Measurements from ENCODE around the gene KCNC1.

KCNC1 gene

DNA sequence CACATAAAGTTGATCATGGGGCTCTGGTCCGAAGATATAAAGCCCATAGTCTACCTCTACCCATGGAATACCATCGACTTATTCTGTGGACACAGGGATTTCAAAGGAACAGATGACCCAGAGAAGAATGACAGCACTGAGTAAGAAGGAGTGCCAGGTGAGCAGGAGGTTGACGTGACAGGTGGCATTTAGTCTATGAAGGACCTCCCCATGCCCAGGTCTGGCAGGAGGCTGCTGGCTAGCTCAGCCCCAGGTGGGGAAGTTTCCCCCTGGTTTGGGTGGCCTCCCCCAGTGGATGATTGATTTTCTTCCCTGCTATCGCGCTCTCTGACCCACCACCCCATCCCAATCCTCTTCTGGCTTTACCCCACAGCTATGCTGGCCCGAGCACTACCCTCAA lies 39.1 kb downstream of the KCNC1 start:
- DNase-seq (ENCODE audit: low read depth), result no peak

DNA sequence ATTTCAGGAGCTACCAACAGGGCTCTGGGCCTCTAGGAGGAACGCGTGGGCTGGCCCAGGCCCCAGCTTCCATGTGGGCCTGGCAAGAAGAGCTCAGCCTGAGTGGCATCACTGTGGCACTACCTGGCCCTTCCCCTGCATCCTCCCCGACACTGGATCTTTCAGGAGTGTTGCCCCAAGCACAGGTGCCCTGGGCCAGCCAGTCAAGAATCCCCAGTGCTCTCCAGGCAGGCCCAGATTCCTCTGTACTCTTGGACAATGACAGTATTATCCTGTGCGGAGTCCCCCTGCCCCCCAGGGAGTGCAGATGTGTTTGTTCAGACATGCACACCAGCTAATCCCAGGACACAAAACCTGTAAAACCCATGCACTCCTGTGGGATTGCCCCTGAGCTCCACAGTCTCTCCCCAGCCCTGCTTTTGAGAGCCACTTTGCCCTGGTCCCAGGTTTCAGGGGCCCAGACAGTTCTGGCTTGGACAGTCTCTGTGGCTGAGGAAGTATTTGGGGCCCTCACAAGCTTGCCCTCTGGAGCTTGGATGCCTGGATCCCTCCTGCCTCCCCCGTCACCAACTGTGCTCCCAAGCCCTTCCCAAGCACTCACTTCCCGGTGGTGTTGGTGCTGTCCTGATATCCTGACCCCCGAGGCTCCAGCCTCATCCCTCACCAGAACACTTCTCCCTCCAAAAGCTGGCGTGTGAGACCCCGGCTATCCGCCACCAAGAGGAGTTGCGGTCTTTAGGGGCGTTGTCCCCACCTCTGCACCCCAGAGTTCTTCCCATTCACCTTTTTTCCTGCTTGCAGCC lies 39.9 kb downstream of the KCNC1 start:
- no peak for DNase-seq (ENCODE audit: low read depth)

DNA sequence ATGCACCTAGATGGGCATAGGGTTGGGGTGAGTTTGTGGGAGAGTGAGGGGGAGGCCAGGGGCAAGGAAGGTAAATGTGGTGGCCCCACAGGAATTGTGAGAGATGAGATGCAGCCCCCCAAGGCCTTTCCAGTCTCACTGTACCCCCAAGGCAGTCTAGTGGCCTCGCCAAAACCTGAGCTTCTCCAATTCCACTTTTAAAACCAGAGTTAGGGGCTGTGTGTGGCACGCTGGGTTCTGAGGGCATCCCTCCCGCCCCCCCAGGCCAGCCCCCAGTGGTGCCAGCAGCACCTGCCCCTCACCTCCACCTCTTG lies 40.4 kb downstream of the KCNC1 start:
- DNase-seq (ENCODE audit: low read depth), result no peak

DNA sequence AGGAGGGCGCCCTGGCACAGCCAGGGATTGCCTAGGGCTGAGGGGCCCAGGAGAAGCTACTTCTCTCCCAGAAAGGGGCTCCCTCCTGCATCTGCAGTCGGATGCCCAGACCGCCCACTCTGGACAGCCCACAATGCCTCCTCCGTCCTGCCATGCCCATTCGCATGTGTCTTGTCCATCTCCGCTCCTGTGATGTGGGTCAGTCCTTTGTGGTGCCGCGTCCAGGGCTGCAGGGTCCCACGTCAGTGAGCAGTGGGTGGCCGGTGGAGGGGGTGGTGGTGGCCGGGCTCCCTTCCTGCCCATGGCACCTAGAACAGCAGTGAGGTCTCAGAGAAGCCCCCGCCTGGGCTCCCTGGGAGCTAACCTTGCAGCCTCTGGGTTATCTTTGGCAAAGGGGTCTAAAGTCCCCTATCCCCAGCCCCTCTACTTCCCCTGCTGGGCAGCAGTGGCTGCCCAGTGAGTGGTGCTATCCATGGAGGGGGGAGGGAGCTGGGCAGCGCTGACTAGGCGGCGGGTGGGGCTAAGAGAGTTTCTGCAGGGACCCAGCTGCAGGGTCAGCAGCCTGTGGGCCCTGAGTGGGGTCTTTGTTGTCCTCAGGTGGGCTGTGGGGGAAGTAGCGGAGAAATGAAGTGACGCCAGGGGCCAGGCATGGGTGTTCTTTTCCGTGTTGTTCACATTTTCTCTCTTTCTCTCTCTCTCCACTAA lies 41.1 kb downstream of the KCNC1 start:
- DNase-seq (ENCODE audit: low read depth), result no peak

DNA sequence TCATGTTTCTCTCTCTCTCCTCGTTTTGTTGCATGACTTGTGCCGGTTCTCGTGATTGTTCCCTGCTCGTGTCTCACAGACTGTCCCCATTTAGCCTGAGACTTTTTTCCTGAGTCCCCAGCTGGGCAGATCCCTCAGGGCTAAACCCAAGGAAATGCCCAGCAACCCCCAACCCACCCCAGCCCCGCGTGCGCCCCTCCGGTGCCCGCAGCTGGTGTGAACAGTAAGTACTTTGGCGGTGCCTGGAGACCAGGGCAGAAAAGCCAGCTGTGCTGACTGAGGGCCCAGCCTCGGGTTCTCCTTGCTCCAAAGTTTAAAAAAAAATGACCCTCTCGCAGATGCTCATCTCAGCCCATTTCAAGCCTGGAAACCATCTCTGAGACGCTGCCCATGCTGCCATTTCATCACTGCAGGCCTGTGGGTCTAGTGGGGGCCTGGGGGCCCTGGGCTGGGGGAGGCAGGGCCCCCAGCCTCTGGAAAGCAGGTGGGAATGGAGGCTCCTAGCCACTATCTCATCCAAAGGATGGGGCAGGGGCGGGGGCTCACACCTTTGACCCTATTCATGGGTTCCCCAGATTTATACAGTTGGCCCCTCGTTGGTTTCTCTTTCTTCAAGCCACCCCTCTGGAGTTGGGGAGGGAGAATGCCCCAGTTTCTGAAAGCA lies 41.8 kb downstream of the KCNC1 start:
- DNase-seq (ENCODE audit: low read depth), result no peak

DNA sequence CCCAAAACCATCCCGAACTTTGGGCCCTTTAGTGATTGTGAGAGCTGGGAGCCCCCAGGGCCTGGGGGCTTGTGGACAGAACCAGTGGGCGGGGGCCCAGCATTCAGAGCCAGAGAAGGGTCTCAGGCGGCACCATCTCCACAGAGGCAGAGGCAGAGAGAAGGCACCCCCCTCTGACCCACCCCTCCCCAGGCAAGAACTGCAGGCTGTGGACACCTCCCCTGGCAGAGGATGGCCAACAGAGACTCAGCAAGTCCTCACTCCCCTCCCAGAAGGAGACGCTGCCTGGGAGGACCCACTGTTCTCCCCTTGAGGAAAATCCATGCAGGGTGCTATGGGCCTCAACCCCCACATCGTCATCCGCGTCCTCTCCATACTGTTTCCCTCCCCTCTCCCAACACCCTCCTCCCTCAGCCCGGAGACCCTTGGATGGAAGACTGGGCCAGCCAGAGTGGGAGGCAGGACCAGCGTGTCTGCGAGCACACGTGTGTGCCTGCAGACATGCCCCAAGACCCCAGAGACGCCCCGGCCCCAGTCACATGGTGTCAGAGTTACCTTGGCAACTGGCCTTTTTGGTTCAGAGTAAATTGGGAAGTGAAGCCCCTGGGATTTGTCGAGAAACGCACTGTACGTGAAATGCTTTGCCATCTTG lies 42.6 kb downstream of the KCNC1 start:
- DNase-seq (ENCODE audit: low read depth), result no peak

DNA sequence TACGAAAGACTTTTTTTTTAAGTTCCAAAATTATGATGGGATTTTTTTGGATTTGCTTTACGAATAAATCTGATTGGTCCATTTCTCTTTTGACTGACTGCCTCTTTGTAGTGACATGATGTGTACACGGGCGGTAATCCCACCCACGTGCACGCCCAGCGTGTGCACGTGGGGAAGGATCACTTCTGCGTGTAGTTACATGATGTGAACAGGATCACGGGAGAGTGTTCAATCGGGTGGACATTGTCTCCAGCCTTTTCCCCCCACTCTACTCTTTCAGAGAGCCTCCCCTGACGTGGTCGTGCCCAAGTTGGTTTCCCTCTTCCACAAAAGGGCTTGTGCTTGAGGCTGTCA lies 43.1 kb downstream of the KCNC1 start:
- DNase-seq (ENCODE audit: low read depth), result no peak

DNA sequence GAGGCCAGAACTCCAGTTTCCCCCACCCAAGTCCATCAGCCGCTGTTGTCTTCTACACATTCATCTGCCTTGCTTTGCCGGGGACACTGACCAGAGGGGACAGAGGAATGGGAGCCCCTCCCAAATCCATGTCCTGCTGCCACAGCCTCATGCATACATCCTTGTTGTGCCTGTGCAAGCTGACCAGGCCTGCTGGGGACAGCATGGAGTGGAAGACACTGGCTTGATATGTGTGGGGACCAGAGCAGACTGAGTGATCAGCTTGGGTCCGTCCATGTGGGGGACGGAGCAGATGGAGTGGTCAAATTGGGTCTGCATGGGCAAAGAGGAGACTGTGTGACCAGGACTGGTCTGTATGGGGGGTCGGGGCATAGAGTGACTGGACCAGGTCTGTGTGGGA lies 43.8 kb downstream of the KCNC1 start:
- DNase-seq (ENCODE audit: low read depth), result no peak

DNA sequence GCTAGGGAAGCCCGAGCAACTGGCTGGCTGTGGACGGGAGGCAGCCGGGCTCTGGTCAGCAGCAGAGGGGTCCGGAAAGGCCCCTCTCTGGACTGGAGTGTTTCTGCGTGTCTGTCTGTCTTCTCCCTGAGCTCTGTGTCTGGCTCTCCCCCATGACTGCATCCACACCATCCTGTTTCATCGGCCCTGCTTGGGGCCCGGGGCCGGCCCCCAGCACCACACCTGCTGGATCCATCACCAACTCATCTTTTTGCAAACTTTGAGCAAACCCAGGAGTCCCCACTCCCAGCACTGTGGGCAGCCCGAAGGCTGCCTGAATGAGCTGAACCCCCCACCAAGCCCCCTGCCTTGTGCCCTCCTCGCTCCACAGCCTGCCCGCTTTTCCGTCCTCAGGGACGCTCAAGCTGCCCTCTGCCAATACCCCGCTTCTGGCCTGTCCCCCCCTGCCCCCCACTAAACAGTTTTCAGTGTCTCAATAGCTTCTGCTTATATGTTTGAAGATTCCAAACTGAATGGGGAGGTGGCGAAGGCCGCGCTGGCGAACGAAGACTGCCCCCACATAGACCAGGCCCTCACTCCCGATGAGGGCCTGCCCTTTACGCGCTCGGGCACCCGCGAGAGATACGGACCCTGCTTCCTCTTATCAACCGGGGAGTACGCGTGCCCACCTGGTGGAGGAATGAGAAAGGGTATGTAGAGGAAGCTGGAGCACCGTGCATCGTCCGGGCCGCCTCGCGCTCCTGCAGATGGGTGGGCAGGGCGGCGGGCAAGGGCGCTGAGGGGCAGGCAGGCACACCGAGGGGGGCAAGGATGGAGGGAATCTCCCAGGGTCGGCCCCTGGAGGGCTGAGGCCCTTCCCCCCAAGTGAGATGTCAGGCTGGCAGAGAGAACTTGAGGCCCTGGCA lies 44.6 kb downstream of the KCNC1 start:
- no peak for DNase-seq (ENCODE audit: low read depth)

DNA sequence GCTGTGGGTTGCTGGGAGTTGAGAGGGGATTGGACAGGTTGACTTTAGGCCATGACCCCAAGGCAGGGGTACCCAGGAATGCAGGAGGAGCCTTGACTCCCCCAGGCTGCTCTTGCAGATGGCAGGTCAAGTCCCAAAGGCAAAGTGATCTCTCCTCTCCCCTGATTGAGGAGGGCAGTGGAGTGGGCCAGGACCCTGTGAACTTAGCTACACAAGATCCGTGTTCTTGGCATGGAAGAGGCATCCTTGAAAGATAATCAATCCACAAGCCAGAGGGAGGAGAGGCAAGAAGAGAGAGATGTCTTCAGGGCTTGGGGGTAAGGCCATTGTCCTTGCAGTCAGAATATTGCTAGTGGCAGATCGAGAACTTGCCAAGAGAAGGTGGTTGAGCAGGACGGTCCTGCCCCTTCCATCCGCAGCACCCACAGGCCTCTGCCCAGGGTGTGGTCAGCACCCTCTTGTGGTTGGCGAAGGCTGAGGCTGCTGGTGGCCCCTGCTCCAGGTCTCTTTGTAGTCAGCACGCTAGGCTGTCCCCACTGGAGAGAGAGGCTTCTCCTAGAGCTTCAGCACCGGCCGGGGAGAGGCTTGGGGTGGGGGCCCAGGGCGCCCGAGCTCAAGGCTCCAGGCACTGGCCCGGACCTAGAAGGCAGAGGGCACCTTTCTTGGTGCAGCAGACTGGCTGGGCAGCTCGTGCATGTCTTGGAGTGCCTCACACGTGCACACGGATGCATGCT lies 45.4 kb downstream of the KCNC1 start:
- no peak for DNase-seq (ENCODE audit: low read depth)

DNA sequence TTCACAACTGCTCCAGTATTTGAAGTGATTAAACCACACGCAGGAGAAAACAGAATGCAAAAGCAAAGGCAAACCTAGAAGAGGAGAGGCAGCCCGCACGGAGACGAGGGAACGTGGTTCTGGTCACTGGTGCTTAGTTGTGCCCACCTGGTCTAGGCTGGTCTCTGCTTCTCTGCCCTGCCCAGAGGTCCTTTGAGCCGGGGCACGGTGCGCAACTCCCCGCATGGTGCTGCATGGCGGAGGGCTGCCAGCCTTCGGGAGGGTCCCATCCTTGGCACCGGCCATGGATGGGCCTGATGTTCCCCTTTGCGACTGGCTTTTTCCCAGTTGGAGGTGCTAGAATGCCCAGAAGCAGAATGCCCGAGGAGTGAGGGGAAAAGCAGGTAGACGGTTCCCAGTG lies 46.1 kb downstream of the KCNC1 start:
- no peak for DNase-seq (ENCODE audit: low read depth)

DNA sequence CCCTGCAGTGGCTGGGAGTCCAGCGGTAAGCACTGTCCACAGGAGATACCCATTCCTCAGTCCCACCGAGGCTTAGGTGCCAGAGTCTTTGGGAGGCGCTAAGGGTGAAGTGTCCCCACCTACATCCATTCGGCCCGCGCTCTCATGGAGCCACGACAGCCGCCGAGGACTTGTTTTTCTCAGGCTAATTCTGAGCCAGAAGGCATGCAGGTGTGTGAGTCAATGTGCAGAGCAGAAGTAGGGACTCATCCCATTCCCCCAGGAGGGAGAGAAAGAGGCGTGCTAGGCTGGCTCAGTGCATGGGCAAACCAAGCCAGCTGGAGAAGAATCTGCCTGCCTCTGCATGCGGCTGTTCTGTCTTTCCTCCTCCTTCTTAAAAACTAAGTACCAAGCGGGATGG lies 46.6 kb downstream of the KCNC1 start:
- no peak for DNase-seq (ENCODE audit: low read depth)

DNA sequence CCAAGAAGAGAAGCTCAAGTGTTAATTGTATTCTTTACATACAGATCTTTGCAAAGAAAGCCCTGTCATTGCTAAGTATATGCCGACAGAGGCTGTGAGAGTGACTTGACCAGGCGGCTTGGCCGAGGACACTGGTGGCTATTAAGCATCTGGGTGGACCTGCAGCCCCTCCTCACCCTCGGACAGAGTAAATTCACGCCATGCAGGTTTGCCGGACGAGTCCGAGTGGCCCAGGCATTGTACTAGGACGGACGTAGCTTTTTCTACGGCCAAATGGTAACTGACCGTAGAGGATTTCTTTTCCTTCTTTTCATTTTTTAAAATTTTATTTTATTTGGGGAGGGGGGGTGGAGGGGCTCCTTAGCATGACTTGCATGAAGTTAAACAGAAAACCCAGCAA lies 47.0 kb downstream of the KCNC1 start:
- no peak for DNase-seq (ENCODE audit: low read depth)

DNA sequence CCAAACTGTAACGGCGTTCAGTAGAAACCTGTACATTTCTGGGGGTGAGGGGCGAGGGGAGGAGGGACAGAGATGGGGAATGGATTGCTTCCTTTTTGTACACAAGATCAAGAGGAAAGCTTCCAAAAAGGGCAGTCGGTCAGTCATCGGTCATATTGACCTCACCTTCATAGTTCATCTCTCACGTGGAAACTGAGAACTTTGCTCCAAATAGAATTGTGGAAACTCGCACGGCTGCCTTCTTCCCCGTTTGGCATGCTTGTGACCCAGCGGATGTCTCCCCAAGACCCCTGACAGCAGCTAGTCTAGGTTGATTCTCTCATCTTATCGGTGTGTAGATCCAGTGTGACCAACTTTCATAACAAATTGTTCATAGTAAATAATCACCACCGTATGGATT lies 47.6 kb downstream of the KCNC1 start:
- DNase-seq (ENCODE audit: low read depth), result no peak

DNA sequence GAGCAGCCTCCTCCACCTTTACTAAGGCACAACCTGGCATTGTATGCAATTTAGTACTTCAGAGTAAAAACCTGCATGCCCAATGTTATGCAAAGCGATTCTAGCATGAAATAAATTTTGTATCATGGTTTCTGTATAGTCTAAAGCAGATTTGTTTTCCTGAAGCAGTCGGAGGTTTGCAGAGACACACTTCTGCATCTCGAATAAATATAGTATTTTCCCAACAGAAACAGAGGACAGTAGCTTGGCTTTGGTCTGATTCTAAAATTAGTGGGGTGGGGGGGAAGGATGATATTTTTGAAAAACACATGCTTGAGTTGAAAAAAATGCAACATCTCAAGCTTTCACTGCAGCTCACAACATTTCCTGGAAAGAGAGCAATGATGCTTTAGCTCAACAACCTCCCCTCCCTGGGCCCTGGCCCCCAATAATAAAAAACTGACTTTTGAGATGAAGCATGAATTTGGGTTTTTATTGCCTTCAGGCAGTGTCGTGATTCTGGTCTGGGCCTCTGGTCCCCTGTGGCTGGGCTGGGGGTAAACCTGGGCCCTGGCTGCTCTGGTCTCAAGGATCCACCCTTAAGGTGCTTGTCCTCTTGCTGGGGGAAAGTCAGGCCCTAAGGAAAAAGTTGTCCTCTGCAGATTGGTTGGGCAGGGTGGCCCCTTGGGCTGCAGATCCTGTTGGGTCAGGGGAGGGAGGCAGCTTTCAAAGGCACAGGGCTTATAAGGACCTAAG lies 48.2 kb downstream of the KCNC1 start:
- no peak for DNase-seq (ENCODE audit: low read depth)

DNA sequence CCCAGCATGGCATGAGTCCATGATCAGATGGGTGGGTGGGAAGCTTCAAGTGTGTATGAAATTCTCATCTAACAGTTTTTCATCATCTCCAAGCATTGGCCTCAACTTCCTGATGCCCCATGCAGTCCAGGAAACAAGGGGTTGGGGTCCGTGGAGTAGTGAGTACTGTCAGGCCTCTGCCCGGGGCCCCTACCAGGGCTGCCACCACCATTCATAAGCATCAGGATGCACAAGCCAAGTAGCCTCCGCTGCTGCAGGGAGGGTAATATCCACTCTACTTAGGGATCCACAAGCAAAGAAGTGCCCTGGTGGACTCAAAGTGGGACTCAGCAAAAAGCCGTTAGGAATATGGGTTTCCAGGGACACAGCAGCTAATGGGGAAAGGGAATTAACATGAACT lies 49.3 kb downstream of the KCNC1 start:
- DNase-seq (ENCODE audit: low read depth), result no peak

DNA sequence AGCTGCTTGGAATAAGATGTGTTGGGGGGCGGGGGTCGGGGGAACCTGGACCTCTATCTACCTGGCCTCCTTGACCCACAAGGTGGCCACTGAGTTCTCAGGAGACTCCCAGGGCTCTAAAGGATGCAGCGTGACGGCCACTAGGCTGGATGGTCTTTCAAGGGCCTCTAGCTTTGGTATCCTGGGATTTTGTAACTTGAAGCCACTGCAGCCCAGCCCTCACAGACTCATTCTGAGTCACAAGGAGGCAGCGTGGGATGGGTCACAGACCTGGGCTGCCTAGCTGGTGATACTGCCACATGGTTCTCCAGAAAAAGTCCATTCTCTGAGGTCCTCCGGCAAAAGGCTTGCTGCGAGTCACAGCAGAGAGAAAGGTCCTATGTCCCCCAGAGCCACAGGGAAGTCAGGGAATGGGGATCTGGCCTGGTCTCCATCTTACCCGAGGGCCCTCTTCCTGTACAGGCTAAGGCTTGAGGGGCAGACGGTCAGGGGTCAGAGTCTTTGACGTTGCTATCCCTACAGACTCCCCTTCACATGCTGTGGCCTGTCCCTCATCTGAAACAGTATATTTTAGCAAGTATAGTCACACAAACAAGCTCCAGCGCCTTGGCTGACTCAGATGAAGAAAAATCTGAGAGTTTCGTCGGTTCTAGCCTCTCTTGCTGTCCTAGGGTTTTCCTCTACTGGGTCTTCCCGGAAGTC lies 52.4 kb downstream of the KCNC1 start:
- peak; percentile 41 for DNase-seq (ENCODE audit: low read depth)

DNA sequence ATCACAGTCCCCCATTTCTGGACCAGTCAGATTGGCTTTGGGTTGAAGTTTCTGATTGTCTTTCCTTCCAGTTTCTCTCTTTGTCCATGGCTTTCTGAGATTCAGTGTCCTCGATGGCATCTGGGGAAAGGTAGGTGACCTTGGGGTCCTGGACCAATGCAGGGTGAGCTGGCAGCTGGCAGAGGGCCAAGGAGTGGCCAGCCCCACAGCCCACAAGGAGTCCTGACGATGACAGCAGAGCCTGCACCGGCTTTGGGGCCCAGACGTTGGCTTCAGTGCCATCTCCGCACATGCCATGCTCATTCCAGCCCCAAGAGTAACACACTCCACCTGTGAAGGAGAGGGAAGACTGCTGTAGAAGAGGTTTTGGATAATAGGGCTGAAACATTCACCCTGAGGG lies 53.5 kb downstream of the KCNC1 start:
- no peak for DNase-seq (ENCODE audit: low read depth)

DNA sequence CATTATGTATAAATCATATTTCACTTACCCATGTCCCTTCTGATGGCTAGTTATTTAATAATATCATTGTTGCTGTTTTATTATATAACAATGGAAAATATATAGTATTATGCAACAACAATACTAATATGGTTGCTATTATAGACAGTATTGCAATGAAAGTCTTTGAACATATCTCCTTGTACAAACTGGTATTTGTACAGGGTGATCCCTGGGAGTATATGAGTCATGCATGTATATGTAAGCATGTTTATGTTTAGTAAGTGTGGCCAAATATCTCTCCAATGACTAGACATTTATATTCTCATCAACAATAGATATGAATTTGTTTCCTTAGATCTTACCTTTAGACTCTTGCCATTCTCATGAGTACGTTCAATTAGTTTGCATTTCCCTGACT lies 55.9 kb downstream of the KCNC1 start:
- DNase-seq (ENCODE audit: low read depth), result peak; percentile 43

DNA sequence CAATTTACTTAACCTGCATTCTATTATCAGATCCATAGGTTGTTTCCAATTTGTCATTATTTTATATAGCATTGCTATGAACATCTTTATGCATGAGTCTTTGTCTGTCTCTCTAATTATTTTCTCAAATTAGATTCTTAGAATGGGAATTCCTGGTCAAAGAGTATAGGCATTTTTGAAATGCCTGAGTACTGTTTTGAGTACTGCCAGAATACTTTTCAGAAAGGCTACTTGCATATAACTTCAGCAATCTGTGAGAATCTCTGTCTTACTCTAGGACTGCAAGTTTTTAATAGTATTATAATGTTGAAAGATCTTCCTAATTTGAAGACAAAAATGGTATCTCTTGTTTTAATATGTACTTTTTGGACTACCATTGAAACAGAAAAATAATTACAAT lies 56.6 kb downstream of the KCNC1 start:
- DNase-seq (ENCODE audit: low read depth), result no peak

Measured in fibroblast of the conjunctiva (primary cell).